Sigmoid colon (tissue), 3 donors: ENCODE results near the gene SLC25A15.

Experiments used
- POLR2A ChIP-seq, 2 donors: fragments of 450-650 bp; IDR thresholded peaks; one replicate each; pipeline ENCODE4 v1.6.1; 2016; ENCODE audit warnings: antibody characterized with exemption in 2 of 2, mild to moderate bottlenecking in 2 of 2, moderate library complexity in 2 of 2
- TF ChIP-seq, protein P1 (sequence below), 4 experiments: fragments of 450-650 bp in 3 of 4; fragments of 200-600 bp in 1 of 4; IDR thresholded peaks; one replicate each; pipeline ENCODE4 v1.5.1; 2016 to 2019; ENCODE audit warnings: antibody characterized with exemption in 4 of 4, mild to moderate bottlenecking in 3 of 4, moderate library complexity in 2 of 4

GRCh38 chr13:40812102-40812501 lies 22.7 kb downstream of the SLC25A15 start:
- TF ChIP-seq, protein P1, sequence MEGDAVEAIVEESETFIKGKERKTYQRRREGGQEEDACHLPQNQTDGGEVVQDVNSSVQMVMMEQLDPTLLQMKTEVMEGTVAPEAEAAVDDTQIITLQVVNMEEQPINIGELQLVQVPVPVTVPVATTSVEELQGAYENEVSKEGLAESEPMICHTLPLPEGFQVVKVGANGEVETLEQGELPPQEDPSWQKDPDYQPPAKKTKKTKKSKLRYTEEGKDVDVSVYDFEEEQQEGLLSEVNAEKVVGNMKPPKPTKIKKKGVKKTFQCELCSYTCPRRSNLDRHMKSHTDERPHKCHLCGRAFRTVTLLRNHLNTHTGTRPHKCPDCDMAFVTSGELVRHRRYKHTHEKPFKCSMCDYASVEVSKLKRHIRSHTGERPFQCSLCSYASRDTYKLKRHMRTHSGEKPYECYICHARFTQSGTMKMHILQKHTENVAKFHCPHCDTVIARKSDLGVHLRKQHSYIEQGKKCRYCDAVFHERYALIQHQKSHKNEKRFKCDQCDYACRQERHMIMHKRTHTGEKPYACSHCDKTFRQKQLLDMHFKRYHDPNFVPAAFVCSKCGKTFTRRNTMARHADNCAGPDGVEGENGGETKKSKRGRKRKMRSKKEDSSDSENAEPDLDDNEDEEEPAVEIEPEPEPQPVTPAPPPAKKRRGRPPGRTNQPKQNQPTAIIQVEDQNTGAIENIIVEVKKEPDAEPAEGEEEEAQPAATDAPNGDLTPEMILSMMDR (IDR thresholded peaks at IDR 0.05) = no peak
- no peak for TF ChIP-seq POLR2A (IDR thresholded peaks at IDR 0.05)
